ENCODE data around the gene CYBA. TPM values are rescaled to one million over a fixed set of nuclear protein-coding genes. Genes with fewer than 3 reads are reported as not detected.

The CYBA gene
- total and polyA plus RNA-seq, 2 of the 13 experiments (the other 11 are each of a cell fraction or from before 2014, with no cell fraction given), result 196 to 250 TPM

DNA sequence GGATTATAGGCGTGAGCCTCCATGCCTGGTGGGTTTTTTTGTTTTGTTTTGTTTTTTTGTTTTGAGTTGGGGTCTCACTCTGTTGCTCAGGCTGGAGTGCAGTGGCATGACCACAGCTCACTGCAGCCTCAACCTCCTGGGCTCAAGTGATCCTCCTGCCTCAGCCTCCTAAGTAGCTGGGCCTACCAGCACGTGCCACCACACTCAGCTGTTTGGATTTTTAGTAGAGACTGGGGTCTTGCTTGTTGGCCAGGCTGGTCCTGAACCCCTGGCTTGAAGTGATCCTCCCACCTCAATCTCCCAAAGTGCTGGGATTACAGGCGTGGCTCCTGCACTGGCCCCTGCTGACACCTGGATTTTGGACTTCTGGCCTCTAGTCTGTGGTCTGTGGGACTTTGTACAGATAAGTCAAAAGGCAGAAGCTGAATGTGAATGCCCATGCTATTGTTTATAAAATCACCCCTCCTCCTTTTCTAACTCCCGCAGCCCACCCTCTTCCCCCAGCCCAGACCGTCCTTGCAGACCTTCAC is 29.8 kb upstream of the CYBA start (continued):
- TF ChIP-seq, protein P1, sequence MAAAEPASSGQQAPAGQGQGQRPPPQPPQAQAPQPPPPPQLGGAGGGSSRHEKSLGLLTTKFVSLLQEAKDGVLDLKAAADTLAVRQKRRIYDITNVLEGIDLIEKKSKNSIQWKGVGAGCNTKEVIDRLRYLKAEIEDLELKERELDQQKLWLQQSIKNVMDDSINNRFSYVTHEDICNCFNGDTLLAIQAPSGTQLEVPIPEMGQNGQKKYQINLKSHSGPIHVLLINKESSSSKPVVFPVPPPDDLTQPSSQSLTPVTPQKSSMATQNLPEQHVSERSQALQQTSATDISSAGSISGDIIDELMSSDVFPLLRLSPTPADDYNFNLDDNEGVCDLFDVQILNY (CRISPR knock-in tag; conservative IDR thresholded peaks at IDR 0.05), result no peak
- TF ChIP-seq ZFYVE20 (CRISPR knock-in tag; IDR thresholded peaks at IDR 0.05; ENCODE audit: borderline replicate concordance, low read depth), result 0 out of 2 replicates have a peak, but pooled peaks have one; percentile 64
- TF ChIP-seq ZNF83 (CRISPR knock-in tag; IDR thresholded peaks at IDR 0.05; ENCODE audit: borderline replicate concordance), result no peak
- TF ChIP-seq, protein P2, sequence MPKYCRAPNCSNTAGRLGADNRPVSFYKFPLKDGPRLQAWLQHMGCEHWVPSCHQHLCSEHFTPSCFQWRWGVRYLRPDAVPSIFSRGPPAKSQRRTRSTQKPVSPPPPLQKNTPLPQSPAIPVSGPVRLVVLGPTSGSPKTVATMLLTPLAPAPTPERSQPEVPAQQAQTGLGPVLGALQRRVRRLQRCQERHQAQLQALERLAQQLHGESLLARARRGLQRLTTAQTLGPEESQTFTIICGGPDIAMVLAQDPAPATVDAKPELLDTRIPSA (CRISPR knock-in tag; IDR thresholded peaks at IDR 0.05; ENCODE audit: borderline replicate concordance), result no peak
- 0 out of 2 replicates have a peak, but pooled peaks have one; percentile 8 for TF ChIP-seq NFATC3 (CRISPR knock-in tag; IDR thresholded peaks at IDR 0.05)
- no peak for TF ChIP-seq HMG20B (CRISPR knock-in tag; conservative IDR thresholded peaks at IDR 0.05)
- no peak for TF ChIP-seq PHF20 (CRISPR knock-in tag; IDR thresholded peaks at IDR 0.05)
- TF ChIP-seq KAT8 (CRISPR knock-in tag; IDR thresholded peaks at IDR 0.05), result no peak
- no peak for TF ChIP-seq ZNF564 (CRISPR knock-in tag; IDR thresholded peaks at IDR 0.05)
- 0 out of 2 replicates have a peak, but pooled peaks have one; percentile 12 for TF ChIP-seq TBX2 (CRISPR knock-in tag; IDR thresholded peaks at IDR 0.05; ENCODE audit: borderline replicate concordance)
- TF ChIP-seq, protein P3, sequence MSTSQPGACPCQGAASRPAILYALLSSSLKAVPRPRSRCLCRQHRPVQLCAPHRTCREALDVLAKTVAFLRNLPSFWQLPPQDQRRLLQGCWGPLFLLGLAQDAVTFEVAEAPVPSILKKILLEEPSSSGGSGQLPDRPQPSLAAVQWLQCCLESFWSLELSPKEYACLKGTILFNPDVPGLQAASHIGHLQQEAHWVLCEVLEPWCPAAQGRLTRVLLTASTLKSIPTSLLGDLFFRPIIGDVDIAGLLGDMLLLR (CRISPR knock-in tag; IDR thresholded peaks at IDR 0.05), result 0 out of 2 replicates have a peak, but pooled peaks have one; percentile 50
- TF ChIP-seq, protein P4, sequence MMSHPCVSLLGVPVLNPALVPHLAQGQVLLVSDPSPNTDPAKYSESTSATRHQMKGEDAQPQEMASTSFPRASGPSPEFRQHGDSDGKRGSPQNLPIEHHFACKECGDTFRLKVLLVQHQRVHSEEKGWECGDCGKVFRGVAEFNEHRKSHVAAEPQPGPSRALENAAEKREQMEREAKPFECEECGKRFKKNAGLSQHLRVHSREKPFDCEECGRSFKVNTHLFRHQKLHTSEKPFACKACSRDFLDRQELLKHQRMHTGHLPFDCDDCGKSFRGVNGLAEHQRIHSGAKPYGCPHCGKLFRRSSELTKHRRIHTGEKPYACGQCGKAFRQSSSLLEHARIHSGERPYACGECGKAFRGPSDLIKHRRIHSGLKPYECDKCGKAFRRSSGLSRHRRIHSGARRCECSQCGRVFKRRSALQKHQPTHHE (CRISPR knock-in tag; IDR thresholded peaks at IDR 0.05; ENCODE audit: borderline replicate concordance), result 0 out of 2 replicates have a peak, but pooled peaks have one; percentile 3
- TF ChIP-seq, protein P5, sequence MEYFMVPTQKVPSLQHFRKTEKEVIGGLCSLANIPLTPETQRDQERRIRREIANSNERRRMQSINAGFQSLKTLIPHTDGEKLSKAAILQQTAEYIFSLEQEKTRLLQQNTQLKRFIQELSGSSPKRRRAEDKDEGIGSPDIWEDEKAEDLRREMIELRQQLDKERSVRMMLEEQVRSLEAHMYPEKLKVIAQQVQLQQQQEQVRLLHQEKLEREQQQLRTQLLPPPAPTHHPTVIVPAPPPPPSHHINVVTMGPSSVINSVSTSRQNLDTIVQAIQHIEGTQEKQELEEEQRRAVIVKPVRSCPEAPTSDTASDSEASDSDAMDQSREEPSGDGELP (IDR thresholded peaks at IDR 0.05; ENCODE audit: borderline replicate concordance, low read depth), result no peak
- TF ChIP-seq, protein P6, sequence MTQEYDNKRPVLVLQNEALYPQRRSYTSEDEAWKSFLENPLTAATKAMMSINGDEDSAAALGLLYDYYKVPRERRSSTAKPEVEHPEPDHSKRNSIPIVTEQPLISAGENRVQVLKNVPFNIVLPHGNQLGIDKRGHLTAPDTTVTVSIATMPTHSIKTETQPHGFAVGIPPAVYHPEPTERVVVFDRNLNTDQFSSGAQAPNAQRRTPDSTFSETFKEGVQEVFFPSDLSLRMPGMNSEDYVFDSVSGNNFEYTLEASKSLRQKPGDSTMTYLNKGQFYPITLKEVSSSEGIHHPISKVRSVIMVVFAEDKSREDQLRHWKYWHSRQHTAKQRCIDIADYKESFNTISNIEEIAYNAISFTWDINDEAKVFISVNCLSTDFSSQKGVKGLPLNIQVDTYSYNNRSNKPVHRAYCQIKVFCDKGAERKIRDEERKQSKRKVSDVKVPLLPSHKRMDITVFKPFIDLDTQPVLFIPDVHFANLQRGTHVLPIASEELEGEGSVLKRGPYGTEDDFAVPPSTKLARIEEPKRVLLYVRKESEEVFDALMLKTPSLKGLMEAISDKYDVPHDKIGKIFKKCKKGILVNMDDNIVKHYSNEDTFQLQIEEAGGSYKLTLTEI (CRISPR knock-in tag; conservative IDR thresholded peaks at IDR 0.05), result no peak
- TF ChIP-seq SALL1 (CRISPR knock-in tag; IDR thresholded peaks at IDR 0.05), result no peak
- no peak for TF ChIP-seq CHD4 (IDR thresholded peaks at IDR 0.05; ENCODE audit: borderline replicate concordance, low read length)
- TF ChIP-seq SMAD9 (CRISPR knock-in tag; IDR thresholded peaks at IDR 0.05), result no peak
- TF ChIP-seq DNMT3B (CRISPR knock-in tag; conservative IDR thresholded peaks at IDR 0.05), result no peak
